WTC11 (cell line): Measurements from ENCODE around the gene RBX1. TPM values are rescaled to one million over a fixed set of nuclear protein-coding genes. Genes with fewer than 3 reads are reported as not detected.

Source experiments
- ATAC-seq: fragments of 200-7000 bp; cut with Tn5 transposase; 2 replicates; pipeline ENCODE4 v1.10.0; 2021; ENCODE audit warnings: mild to moderate bottlenecking, moderate library complexity
- CTCF ChIA-PET: fragments of 300-600 bp; sonication (Branson Sonifier 250); formaldehyde crosslinking; loops from one replicate; lab custom pipeline; 2021; ENCODE audit warnings: antibody characterized with exemption; lab: Charles Lee
- POLR2A ChIA-PET: fragments of 350-600 bp; sonication (Branson Sonifier 250); formaldehyde crosslinking; loops from one replicate; lab custom pipeline; 2021; ENCODE audit warnings: antibody characterized with exemption; lab: Charles Lee
- DNase-seq: peaks from one replicate; pipeline ENCODE4 v3.0.0; 2021; ENCODE audit warnings: low spot score
- H3K27ac Mint-ChIP-seq: 2 replicates; pipeline ENCODE4 v1.8.0; 2021; ENCODE audit warnings: mixed read lengths
- H3K27me3 Mint-ChIP-seq: 2 replicates; pipeline ENCODE4 v1.8.0; 2021; ENCODE audit warnings: low read depth, mild to moderate bottlenecking, moderate library complexity, mixed read lengths
- H3K36me3 Mint-ChIP-seq: 2 replicates; pipeline ENCODE4 v1.8.0; 2021; ENCODE audit warnings: mixed read lengths
- H3K4me1 Mint-ChIP-seq: 2 replicates; pipeline ENCODE4 v1.8.0; 2022; ENCODE audit warnings: mixed read lengths
- H3K4me3 Mint-ChIP-seq: 2 replicates; pipeline ENCODE4 v1.8.0; 2021; ENCODE audit warnings: mild to moderate bottlenecking, moderate library complexity, mixed read lengths
- H3K9me3 Mint-ChIP-seq: 2 replicates; pipeline ENCODE4 v1.8.0; 2021; ENCODE audit warnings: mixed read lengths
- ATF2 ChIP-seq: sonication (generic); formaldehyde crosslinking; IDR thresholded peaks from 2 replicates; pipeline ENCODE4 v1.8.1; 2022; ENCODE audit warnings: low read depth, missing genetic modification reagents, borderline replicate concordance
- E2F4 ChIP-seq: sonication (generic); formaldehyde crosslinking; IDR thresholded peaks from 2 replicates; pipeline ENCODE4 v1.8.1; 2022; ENCODE audit warnings: low read depth, mild to moderate bottlenecking, moderate library complexity, missing genetic modification reagents, borderline replicate concordance
- ESRRA ChIP-seq: sonication (generic); formaldehyde crosslinking; IDR thresholded peaks from 2 replicates; pipeline ENCODE4 v1.8.1; 2022; ENCODE audit warnings: mild to moderate bottlenecking, missing genetic modification reagents, borderline replicate concordance
- FOXP1 ChIP-seq: sonication (generic); formaldehyde crosslinking; IDR thresholded peaks from 2 replicates; pipeline ENCODE4 v1.8.0; 2022; ENCODE audit warnings: missing genetic modification reagents, mild to moderate bottlenecking, moderate library complexity, borderline replicate concordance
- GABPB1 ChIP-seq: sonication (generic); formaldehyde crosslinking; IDR thresholded peaks from 2 replicates; pipeline ENCODE4 v1.8.1; 2023; ENCODE audit warnings: mild to moderate bottlenecking, missing genetic modification reagents
- HMGA2 ChIP-seq: fragments of 250-450 bp; sonication (Bioruptor Pico); IDR thresholded peaks from 2 replicates; pipeline ENCODE4 v1.4.0; 2021; ENCODE audit warnings: mild to moderate bottlenecking, moderate library complexity
- KAT7 ChIP-seq: sonication (generic); formaldehyde crosslinking; IDR thresholded peaks from 2 replicates; pipeline ENCODE4 v1.8.1; 2023; ENCODE audit warnings: missing genetic modification reagents, mild to moderate bottlenecking, borderline replicate concordance
- NR1H2 ChIP-seq: sonication (generic); formaldehyde crosslinking; IDR thresholded peaks from 2 replicates; pipeline ENCODE4 v1.9.0; 2021; ENCODE audit warnings: mild to moderate bottlenecking, moderate library complexity, missing genetic modification reagents
- OVOL2 ChIP-seq: fragments of 250-450 bp; sonication (Bioruptor Pico); IDR thresholded peaks from 2 replicates; pipeline ENCODE4 v1.9.0; 2021; ENCODE audit warnings: mild to moderate bottlenecking, borderline replicate concordance
- SOX15 ChIP-seq: fragments of 250-450 bp; sonication (Bioruptor Pico); IDR thresholded peaks from 2 replicates; pipeline ENCODE4 v1.9.0; 2021; ENCODE audit warnings: mild to moderate bottlenecking
- TEAD4 ChIP-seq: sonication (generic); formaldehyde crosslinking; IDR thresholded peaks from 2 replicates; pipeline ENCODE4 v1.8.0; 2022; ENCODE audit warnings: mild to moderate bottlenecking, missing genetic modification reagents
- ZNF219 ChIP-seq: sonication (generic); formaldehyde crosslinking; IDR thresholded peaks from 2 replicates; pipeline ENCODE4 v1.8.0; 2023; ENCODE audit warnings: missing genetic modification reagents, mild to moderate bottlenecking, borderline replicate concordance
- ZNF232 ChIP-seq: sonication (generic); formaldehyde crosslinking; IDR thresholded peaks from 2 replicates; pipeline ENCODE4 v1.8.0; 2022; ENCODE audit warnings: mild to moderate bottlenecking, missing genetic modification reagents
- ZNF317 ChIP-seq: sonication (generic); formaldehyde crosslinking; IDR thresholded peaks from 2 replicates; pipeline ENCODE4 v1.8.1; 2023; ENCODE audit warnings: low read depth, mild to moderate bottlenecking, moderate library complexity, missing genetic modification reagents, borderline replicate concordance
- ZNF396 ChIP-seq: fragments of 250-450 bp; sonication (Bioruptor Pico); IDR thresholded peaks from 2 replicates; pipeline ENCODE4 v1.8.0; 2021; ENCODE audit warnings: mild to moderate bottlenecking, moderate library complexity, borderline replicate concordance
- ZNF423 ChIP-seq: fragments of 250-450 bp; sonication (Bioruptor Pico); IDR thresholded peaks from 2 replicates; pipeline ENCODE4 v2.1.2; 2022; ENCODE audit warnings: mild to moderate bottlenecking, moderate library complexity
- ZNF425 ChIP-seq: fragments of 250-450 bp; sonication (Bioruptor Pico); conservative IDR thresholded peaks from 2 replicates; pipeline ENCODE4 v1.9.0; 2021; ENCODE audit warnings: mild to moderate bottlenecking
- ZNF512 ChIP-seq: sonication (generic); formaldehyde crosslinking; IDR thresholded peaks from 2 replicates; pipeline ENCODE4 v1.8.1; 2022; ENCODE audit warnings: missing genetic modification reagents, borderline replicate concordance
- ZNF532 ChIP-seq: fragments of 250-450 bp; sonication (Bioruptor Pico); IDR thresholded peaks from 2 replicates; pipeline ENCODE4 v1.9.0; 2021; ENCODE audit warnings: mild to moderate bottlenecking, borderline replicate concordance
- ZSCAN18 ChIP-seq: fragments of 250-450 bp; sonication (Bioruptor Pico); IDR thresholded peaks from 2 replicates; pipeline ENCODE4 v2.1.2; 2022; ENCODE audit warnings: mild to moderate bottlenecking, moderate library complexity
- total RNA-seq: library from RNA; stranded (reverse); gene quantifications from 3 replicates; pipeline ENCODE4 v1.2.3, GENCODE V29; 2021

Gene RBX1
- total RNA-seq, 1 experiment from 2014 or later: 70.8 TPM

- Mint-ChIP-seq H3K27ac (peak overlapping the region; percentile 24; the same call in 1 of the 2 replicates), H3K4me3 (no peak overlapping the region), H3K4me1 (no peaks in the 10 kb centered on the region), H3K9me3 (no peaks in the 10 kb centered on the region), H3K27me3 (no peaks in the 10 kb centered on the region), H3K36me3 (no peaks in the 10 kb centered on the region)
- ATAC-seq (no peak), DNase-seq (no peak)
- TF ChIP-seq ZNF396 (CRISPR knock-in tag) (no peak), ZSCAN18 (CRISPR knock-in tag) (no peak), ZNF532 (CRISPR knock-in tag) (no peak), ZNF232 (CRISPR knock-in tag) (no peak), E2F4 (CRISPR knock-in tag) (no peak), ATF2 (CRISPR knock-in tag) (no peak), ZNF425 (CRISPR knock-in tag) (no peak), SOX15 (CRISPR knock-in tag) (no peak), ZNF219 (CRISPR knock-in tag) (no peak), ESRRA (CRISPR knock-in tag) (no peak), FOXP1 (no peak), TEAD4 (CRISPR knock-in tag) (no peak), OVOL2 (CRISPR knock-in tag) (no peak), ZNF512 (CRISPR knock-in tag) (no peak), HMGA2 (CRISPR knock-in tag) (no peak), KAT7 (CRISPR knock-in tag) (no peak), GABPB1 (CRISPR knock-in tag) (no peak), ZNF317 (CRISPR knock-in tag) (no peak), NR1H2 (no peak), ZNF423 (CRISPR knock-in tag) (no peak)
- ChIA-PET CTCF (interaction anchor here (1.8 kb wide), 1 partner anchor 258 kb away, joined by 8 read pairs; no protein-coding TSS in a partner anchor), POLR2A (no interaction called here)
These were observed 28.7 kb downstream of the RBX1 start for GRCh38 chr22:40979871-40980270.
